Kidney (tissue), 14 donors: ENCODE measurements around the gene SPHK2. TPM values are rescaled to one million over a fixed set of nuclear protein-coding genes. Genes with fewer than 3 reads are reported as not detected.

Experiments
- DNase-seq, 5 donors: peaks; one replicate each; pipeline ENCODE4 v3.0.0-alpha.2; 2013 to 2020
- FAIRE-seq: peaks from 2 replicates; lab custom pipeline; 2012; peaks lifted over from hg19 to GRCh38; lab: Jason Lieb, UNC
- H3K27ac ChIP-seq, 2 donors: one replicate each; pipeline ENCODE4 v1.7.0; 2013; ENCODE audit warnings: low read depth in 2 of 2, low read length in 2 of 2, inconsistent platforms in 1 of 2
- H3K27me3 ChIP-seq: one replicate; pipeline ENCODE4 v1.7.1; 2013; ENCODE audit warnings: low read length, inconsistent platforms; ENCODE audit not compliant: control insufficient read depth, insufficient read depth
- H3K36me3 ChIP-seq, 3 donors: one replicate each; pipeline versions ENCODE4 v1.7.0 to v1.7.1; 2013; ENCODE audit warnings: low read length in 3 of 3, control low read depth in 1 of 3, inconsistent platforms in 1 of 3; ENCODE audit not compliant: insufficient read depth in 3 of 3, control insufficient read depth in 2 of 3
- H3K4me1 ChIP-seq, 3 donors: one replicate each; pipeline versions ENCODE4 v1.7.0 to v1.7.1; 2013; ENCODE audit warnings: low read length in 3 of 3, inconsistent platforms in 1 of 3, low read depth in 1 of 3; ENCODE audit not compliant: control insufficient read depth in 2 of 3, insufficient read depth in 2 of 3
- H3K4me3 ChIP-seq, 3 donors: one replicate each; pipeline versions ENCODE4 v1.7.0 to v1.8.1; 2013; ENCODE audit warnings: low read length in 3 of 3, control low read depth in 1 of 3, inconsistent platforms in 1 of 3
- H3K9ac ChIP-seq, 3 donors: one replicate each; pipeline versions ENCODE4 v1.7.0 to v1.7.1; 2013; ENCODE audit warnings: low read length in 3 of 3, control low read depth in 1 of 3, inconsistent platforms in 1 of 3
- H3K9me3 ChIP-seq, 3 donors: one replicate each; pipeline versions ENCODE4 v1.7.0 to v1.7.1; 2013; ENCODE audit warnings: low read length in 3 of 3, control low read depth in 1 of 3, inconsistent platforms in 1 of 3; ENCODE audit not compliant: control insufficient read depth in 2 of 3, insufficient read depth in 1 of 3
- intact Hi-C: fragments of 100-400 bp; cut with DNase I; formaldehyde crosslinking; loops from one replicate; pipeline ENCODE4 v1.11.1; 2022
- polyA plus RNA-seq: library from polyadenylated mRNA; stranded (reverse); fragments of 350-450 nt; fragmentation: Illumina TruSeq; extraction: RNeasy Lipid Tissue Mini Kit (QIAGEN cat#74804); gene quantifications from one replicate; pipeline ENCODE4 v1.2.3, GENCODE V29; 2014; ENCODE audit warnings: low read depth, low replicate concordance; ENCODE audit not compliant: insufficient read depth
- total RNA-seq: library from RNA; stranded (reverse); fragmentation: NEBNext Ultra II Directional; extraction: Animal tissue kit (Norgen Biotek cat#: 25700); gene quantifications from one replicate; pipeline ENCODE4 v1.2.1, GENCODE V29; 2021
- TF ChIP-seq, protein P1 (sequence below): IDR thresholded peaks from 3 replicates; pipeline ENCODE4 v1.5.1; 2012; ENCODE audit warnings: mild to moderate bottlenecking, moderate library complexity, borderline replicate concordance; ENCODE audit not compliant: insufficient read depth; ENCODE audit errors: extremely low read depth
- donor health status: control.
- donor health status: control.
- donor health status: control.
- donor health status: control.
- donor health status: control.
- donor health status: DM: yes; HTN: yes; CAD: no.
- donor health status: Normal renal cell carcinoma (clear cell type).

The SPHK2 gene
- total and polyA plus RNA-seq, 2 donors from 2014 or later = 23.3 to 37.2 TPM

DNA sequence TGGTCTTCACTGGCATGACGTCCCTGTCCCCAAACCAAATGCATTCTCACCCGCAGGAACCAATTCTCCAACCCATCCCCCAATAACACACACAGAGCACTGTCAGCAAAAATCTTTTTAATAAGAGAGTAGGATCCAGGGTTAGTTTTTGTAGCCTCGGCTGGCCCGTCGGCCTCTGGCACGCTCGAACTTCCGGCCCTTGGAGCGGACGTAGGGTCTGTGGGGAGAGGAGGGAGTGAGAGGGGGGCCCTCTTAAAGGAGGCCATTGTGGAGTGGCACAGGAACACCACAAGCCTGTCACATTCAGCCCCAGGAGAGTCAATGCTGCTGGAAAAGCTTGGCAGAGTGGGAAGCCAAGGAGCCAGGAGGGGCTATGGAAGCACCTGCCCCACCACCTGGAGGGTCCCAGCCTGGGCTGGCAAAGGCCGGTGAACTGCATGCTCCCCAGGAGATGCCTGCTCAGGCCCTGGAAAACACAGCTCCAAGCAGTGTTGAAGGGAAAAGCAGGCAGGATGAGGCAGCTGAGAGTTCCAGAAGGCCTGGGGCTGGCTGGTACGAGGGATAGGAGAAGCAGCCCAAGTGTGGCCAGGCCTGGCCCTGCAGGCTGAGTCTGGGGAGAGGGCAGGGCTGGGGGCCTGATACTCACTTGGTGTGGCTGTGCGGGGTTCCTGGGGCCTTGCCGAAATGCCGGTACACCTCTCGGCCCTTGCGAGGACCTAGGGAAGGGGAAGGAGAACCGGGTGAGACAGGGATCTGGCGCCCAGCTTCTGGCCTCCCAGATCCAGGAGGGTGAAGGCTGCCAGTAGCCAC lies 3.9 kb upstream of the SPHK2 start:
- Histone ChIP-seq H3K27me3 (no peaks in the 10 kb centered on the region), H3K9me3 (no peaks in the 10 kb centered on the region), H3K4me1 (peaks cover 0 to 18% (median 9%) of the 10 kb centered on the region in 3 donors), H3K4me3 (no peak overlapping the region), H3K36me3 (peaks cover 0 to 18% (median 11%) of the 10 kb centered on the region in 3 donors), H3K27ac (no peak overlapping the region), H3K9ac (no peak overlapping the region)
- no peak for DNase-seq
- intact Hi-C loops = no loop called here
- TF ChIP-seq, protein P1, sequence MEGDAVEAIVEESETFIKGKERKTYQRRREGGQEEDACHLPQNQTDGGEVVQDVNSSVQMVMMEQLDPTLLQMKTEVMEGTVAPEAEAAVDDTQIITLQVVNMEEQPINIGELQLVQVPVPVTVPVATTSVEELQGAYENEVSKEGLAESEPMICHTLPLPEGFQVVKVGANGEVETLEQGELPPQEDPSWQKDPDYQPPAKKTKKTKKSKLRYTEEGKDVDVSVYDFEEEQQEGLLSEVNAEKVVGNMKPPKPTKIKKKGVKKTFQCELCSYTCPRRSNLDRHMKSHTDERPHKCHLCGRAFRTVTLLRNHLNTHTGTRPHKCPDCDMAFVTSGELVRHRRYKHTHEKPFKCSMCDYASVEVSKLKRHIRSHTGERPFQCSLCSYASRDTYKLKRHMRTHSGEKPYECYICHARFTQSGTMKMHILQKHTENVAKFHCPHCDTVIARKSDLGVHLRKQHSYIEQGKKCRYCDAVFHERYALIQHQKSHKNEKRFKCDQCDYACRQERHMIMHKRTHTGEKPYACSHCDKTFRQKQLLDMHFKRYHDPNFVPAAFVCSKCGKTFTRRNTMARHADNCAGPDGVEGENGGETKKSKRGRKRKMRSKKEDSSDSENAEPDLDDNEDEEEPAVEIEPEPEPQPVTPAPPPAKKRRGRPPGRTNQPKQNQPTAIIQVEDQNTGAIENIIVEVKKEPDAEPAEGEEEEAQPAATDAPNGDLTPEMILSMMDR = no peak
- no peak for FAIRE-seq

GRCh38 chr19:48616041-48616436 lies 3.3 kb upstream of the SPHK2 start:
- intact Hi-C loops = no loop called here
- Histone ChIP-seq H3K36me3 (peaks cover 0 to 18% (median 11%) of the 10 kb centered on the region in 3 donors), H3K4me1 (peaks cover 0 to 18% (median 9%) of the 10 kb centered on the region in 3 donors), H3K9ac (no peak overlapping the region), H3K4me3 (no peak overlapping the region), H3K9me3 (no peaks in the 10 kb centered on the region), H3K27me3 (no peaks in the 10 kb centered on the region), H3K27ac (no peak overlapping the region)
- FAIRE-seq (no peak), DNase-seq (peak in 1 of 5 donors; percentile 32)
- TF ChIP-seq, protein P1 = no peak

DNA sequence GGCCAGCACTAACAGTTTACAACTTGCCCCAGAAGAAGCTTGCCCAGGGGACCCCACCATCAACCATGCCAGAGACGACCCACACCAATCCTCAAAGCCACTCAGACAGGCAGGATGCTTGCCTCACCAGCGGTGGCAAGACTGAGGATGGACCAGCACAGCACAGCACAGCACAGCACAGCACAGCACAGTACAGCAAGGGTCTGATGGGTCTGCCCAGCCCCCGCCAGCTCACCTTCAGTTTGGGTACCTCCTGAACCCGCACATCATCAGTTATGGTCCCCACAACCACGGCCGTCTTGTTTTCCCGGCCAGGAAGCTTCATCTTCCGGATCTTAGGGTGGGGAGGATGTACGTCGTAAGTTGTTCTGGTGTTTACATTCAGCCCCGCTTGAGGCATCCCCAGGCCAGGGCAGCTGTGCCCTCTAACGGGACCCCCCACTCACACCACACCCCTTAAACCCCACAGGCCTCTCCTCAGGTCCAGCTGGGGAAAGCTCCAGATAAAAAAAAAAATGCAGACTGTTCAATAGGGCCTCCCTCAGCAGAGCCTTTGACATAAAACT lies 2.7 kb upstream of the SPHK2 start:
- Histone ChIP-seq H3K27ac (no peak overlapping the region), H3K9me3 (no peaks in the 10 kb centered on the region), H3K36me3 (peaks cover 0 to 18% (median 11%) of the 10 kb centered on the region in 3 donors), H3K4me3 (no peak overlapping the region), H3K4me1 (peaks cover 0 to 18% (median 9%) of the 10 kb centered on the region in 3 donors), H3K9ac (no peak overlapping the region), H3K27me3 (no peaks in the 10 kb centered on the region)
- DNase-seq (peak in 1 of 5 donors; percentile 48), FAIRE-seq (no peak)
- TF ChIP-seq, protein P1 = no peak
- intact Hi-C loops = no loop called here
